HUDEP-2 (cell line): ENCODE measurements around the gene ZFP82.

Source experiments
- DNase-seq, 76 experiments: peaks; one replicate each; lab custom pipeline; 2025; ENCODE audit not compliant: unreplicated experiment in 76 of 76; lab: John Stamatoyannopoulos, UW

ZFP82 gene

GRCh38 chr19:36373638-36374156 lies 44.7 kb downstream of the ZFP82 start:
- DNase-seq, result no peak

GRCh38 chr19:36371886-36372285 lies 46.6 kb downstream of the ZFP82 start:
- DNase-seq, result no peak

- DNase-seq, result no peak
Observed at GRCh38 chr19:36363845-36364244, 54.6 kb downstream of the ZFP82 start.
